H1 (cell line): ENCODE data around the gene GABPA. TPM values are rescaled to one million over a fixed set of nuclear protein-coding genes. Genes with fewer than 3 reads are reported as not detected.

Experiments
- CTCF ChIA-PET: fragments of 300-600 bp; sonication (Branson Sonifier 250); formaldehyde crosslinking; loops from one replicate; lab custom pipeline; 2021; ENCODE audit not compliant: partially characterized antibody; lab: Charles Lee
- POLR2A ChIA-PET: fragments of 300-600 bp; sonication (Branson Sonifier 250); formaldehyde crosslinking; loops from one replicate; lab custom pipeline; 2021; ENCODE audit warnings: inconsistent platforms; ENCODE audit not compliant: partially characterized antibody; lab: Charles Lee
- DNase-seq, 2 experiments: peaks; one replicate each; pipeline versions ENCODE4 v3.0.0 to v3.0.0-alpha.2; 2010 to 2022; ENCODE audit warnings: low spot score in 2 of 2, low read depth in 1 of 2, mixed read lengths in 1 of 2
- FAIRE-seq: peaks from 2 replicates; lab custom pipeline; 2011; peaks lifted over from hg19 to GRCh38; lab: Jason Lieb, UNC
- H2AFZ ChIP-seq: 2 replicates; pipeline ENCODE4 v1.8.1; 2012; ENCODE audit warnings: low read length, inconsistent platforms
- H2AK5ac ChIP-seq: 2 replicates; pipeline ENCODE4 v1.6.1; 2013; ENCODE audit warnings: low read depth, low read length
- H2BK120ac ChIP-seq: replicated peaks from 2 replicates; pipeline ENCODE3; 2013; ENCODE audit warnings: low read depth, low read length, inconsistent platforms
- H2BK12ac ChIP-seq: 2 replicates; pipeline ENCODE4 v1.6.1; 2013; ENCODE audit warnings: low read depth, low read length
- H2BK15ac ChIP-seq: 2 replicates; pipeline ENCODE4 v1.6.1; 2013; ENCODE audit warnings: low read length
- H2BK20ac ChIP-seq: 2 replicates; pipeline ENCODE4 v1.6.1; 2013; ENCODE audit warnings: low read length
- H2BK5ac ChIP-seq: 2 replicates; pipeline ENCODE4 v1.6.1; 2013; ENCODE audit warnings: low read depth, low read length
- H3K14ac ChIP-seq: 2 replicates; pipeline ENCODE4 v1.6.1; 2013; ENCODE audit warnings: inconsistent platforms; ENCODE audit not compliant: insufficient read length
- H3K18ac ChIP-seq: 2 replicates; pipeline ENCODE4 v1.6.1; 2013; ENCODE audit warnings: low read length; ENCODE audit errors: extremely low read depth
- H3K23ac ChIP-seq: 2 replicates; pipeline ENCODE4 v1.6.1; 2013; ENCODE audit warnings: inconsistent platforms; ENCODE audit not compliant: insufficient read length
- H3K23me2 ChIP-seq: 2 replicates; pipeline ENCODE4 v1.6.1; 2013; ENCODE audit warnings: low read depth, low read length
- H3K27ac ChIP-seq: 2 replicates; pipeline ENCODE4 v1.6.1; 2011; ENCODE audit warnings: low read depth, low read length, inconsistent platforms
- H3K27me3 ChIP-seq, 4 experiments: replicated peaks in 1 of 4; 1 replicate in 1 of 4; 2 replicates in 3 of 4; pipeline versions ENCODE4 v1.6.1 to v1.8.1; 2011 to 2013; ENCODE audit warnings: low read length in 3 of 4, mild to moderate bottlenecking in 3 of 4, inconsistent platforms in 2 of 4, mixed read lengths in 2 of 4, moderate library complexity in 1 of 4; ENCODE audit not compliant: control insufficient read depth in 3 of 4, insufficient read depth in 3 of 4; ENCODE audit errors: extremely low read depth in 1 of 4
- H3K36me3 ChIP-seq, 4 experiments: 2 replicates each; pipeline versions ENCODE4 v1.6.1 to v1.8.1; 2011 to 2013; ENCODE audit warnings: mild to moderate bottlenecking in 4 of 4, low read length in 3 of 4, moderate library complexity in 2 of 4, control low read depth in 1 of 4, inconsistent platforms in 1 of 4; ENCODE audit not compliant: insufficient read depth in 4 of 4, control insufficient read depth in 2 of 4
- H3K4ac ChIP-seq: replicated peaks from 2 replicates; pipeline ENCODE3; 2013; ENCODE audit warnings: low read length, low read depth, mixed read lengths, inconsistent platforms; ENCODE audit not compliant: insufficient read length
- H3K4me1 ChIP-seq, 4 experiments: replicated peaks in 1 of 4; 1 replicate in 1 of 4; 2 replicates in 3 of 4; pipeline versions ENCODE4 v1.6.1 to v1.8.1; 2011 to 2013; ENCODE audit warnings: low read length in 3 of 4, inconsistent platforms in 2 of 4, mixed read lengths in 1 of 4; ENCODE audit not compliant: insufficient read depth in 4 of 4, control insufficient read depth in 3 of 4
- H3K4me2 ChIP-seq, 2 experiments: 2 replicates each; pipeline versions ENCODE4 v1.6.1 to v1.8.1; 2011 to 2013; ENCODE audit warnings: low read depth in 2 of 2, low read length in 2 of 2, control low read depth in 1 of 2, inconsistent platforms in 1 of 2, mild to moderate bottlenecking in 1 of 2; ENCODE audit not compliant: insufficient read depth in 1 of 2
- H3K4me3 ChIP-seq, 4 experiments: fragments of 200-600, 300-600 bp in 1 of 4; sonication (generic), shearing (Covaris generic), sonication (Bioruptor Twin) in 1 of 4; 2 replicates each; pipeline versions ENCODE4 v1.5.1 to v1.8.1; 2011 to 2016; ENCODE audit warnings: low read length in 4 of 4, low read depth in 3 of 4, control low read depth in 2 of 4, inconsistent platforms in 2 of 4, mild to moderate bottlenecking in 2 of 4, mixed read lengths in 1 of 4, moderate library complexity in 1 of 4; ENCODE audit not compliant: insufficient read depth in 2 of 4; ENCODE audit errors: extremely low read depth in 1 of 4
- H3K56ac ChIP-seq: replicated peaks from 2 replicates; pipeline ENCODE3; 2013; ENCODE audit warnings: low read depth, mild to moderate bottlenecking, mixed read lengths, low read length, inconsistent platforms; ENCODE audit not compliant: insufficient read length
- H3K79me1 ChIP-seq: 2 replicates; pipeline ENCODE4 v1.6.1; 2013; ENCODE audit warnings: low read depth, low read length, control low read depth
- H3K79me2 ChIP-seq, 2 experiments: 2 replicates each; pipeline versions ENCODE4 v1.6.1 to v1.8.1; 2012 to 2013; ENCODE audit warnings: low read length in 2 of 2, mild to moderate bottlenecking in 2 of 2, inconsistent platforms in 1 of 2; ENCODE audit not compliant: insufficient read depth in 2 of 2, control insufficient read depth in 1 of 2
- H3K9ac ChIP-seq, 4 experiments: replicated peaks in 1 of 4; 1 replicate in 1 of 4; 2 replicates in 3 of 4; pipeline versions ENCODE4 v1.6.1 to v1.8.1; 2011 to 2013; ENCODE audit warnings: low read depth in 3 of 4, low read length in 3 of 4, control low read depth in 2 of 4, mild to moderate bottlenecking in 2 of 4, moderate library complexity in 2 of 4, inconsistent platforms in 1 of 4; ENCODE audit errors: extremely low read depth in 1 of 4
- H3K9me3 ChIP-seq, 2 experiments: 2 replicates each; pipeline versions ENCODE4 v1.6.1 to v1.8.1; 2012 to 2013; ENCODE audit warnings: mild to moderate bottlenecking in 2 of 2, moderate library complexity in 2 of 2, control low read depth in 1 of 2, inconsistent platforms in 1 of 2, low read depth in 1 of 2, low read length in 1 of 2, mixed read lengths in 1 of 2; ENCODE audit not compliant: insufficient read depth in 2 of 2
- H4K20me1 ChIP-seq, 2 experiments: replicated peaks in 1 of 2; 2 replicates each; pipeline versions ENCODE3 to v1.8.1; 2011 to 2013; ENCODE audit warnings: inconsistent platforms in 2 of 2, low read length in 2 of 2, mild to moderate bottlenecking in 1 of 2; ENCODE audit not compliant: insufficient read depth in 2 of 2, control insufficient read depth in 1 of 2
- H4K5ac ChIP-seq: 2 replicates; pipeline ENCODE4 v1.6.1; 2013; ENCODE audit warnings: low read length, low read depth, mixed read lengths, inconsistent platforms; ENCODE audit not compliant: insufficient read length
- H4K8ac ChIP-seq: 2 replicates; pipeline ENCODE4 v1.8.0; 2013; ENCODE audit warnings: mild to moderate bottlenecking, moderate library complexity, low read length, inconsistent platforms; ENCODE audit not compliant: insufficient read depth; ENCODE audit errors: extremely low read depth
- H4K91ac ChIP-seq: replicated peaks from 2 replicates; pipeline ENCODE3; 2013; ENCODE audit warnings: low read length, mixed read lengths, inconsistent platforms; ENCODE audit not compliant: insufficient read length
- HDAC2 ChIP-seq, 2 experiments: fragments of 300-600 bp in 1 of 2; sonication (generic) in 1 of 2; IDR thresholded peaks; 2 replicates each; pipeline ENCODE4 v1.6.1; 2011 to 2012; ENCODE audit warnings: low read depth in 2 of 2, low read length in 2 of 2, mild to moderate bottlenecking in 2 of 2, moderate library complexity in 2 of 2, borderline replicate concordance in 1 of 2, inconsistent platforms in 1 of 2
- RAD21 ChIP-seq, 2 experiments: IDR thresholded peaks in 1 of 2; conservative IDR thresholded peaks in 1 of 2; 2 replicates each; pipeline ENCODE4 v1.6.1; 2011; ENCODE audit warnings: low read depth in 2 of 2, low read length in 2 of 2, improper control_type of control experiment in 1 of 2, inconsistent platforms in 1 of 2, mild to moderate bottlenecking in 1 of 2, moderate library complexity in 1 of 2
- WGBS, 2 experiments: shearing (Covaris generic) in 1 of 2; methylation state at CpG; one replicate each; pipeline versions ENCODE4 v1.1.6 to v1.1.7; 2013 to 2015; ENCODE audit warnings: low lambda C conversion rate in 2 of 2, mixed read lengths in 2 of 2, inconsistent platforms in 1 of 2, low coverage in 1 of 2, missing lambda C conversion rate in 1 of 2; ENCODE audit not compliant: insufficient replicate concordance in 2 of 2, insufficient coverage in 1 of 2, insufficient read length in 1 of 2; ENCODE audit errors: extremely low coverage in 1 of 2, missing lambda C conversion rate in 1 of 2; 5-methylcytosine and 5-hydroxymethylcytosine counted together
- polyA plus RNA-seq, 7 experiments: library from polyadenylated mRNA; depleted of rRNA in 3 of 7; stranded (reverse) in 5 of 7; unstranded in 2 of 7; fragments of >200 nt in 5 of 7; fragments of 200-250 nt in 2 of 7; gene quantifications; 1 replicate in 5 of 7; 2 replicates in 1 of 7; 4 replicates in 1 of 7; pipeline versions ENCODE4 v1.2.1 to v1.2.3, GENCODE V29; 2011 to 2013; ENCODE audit warnings: missing spikeins in 2 of 7, mixed read lengths in 2 of 7
- total RNA-seq: library from RNA; stranded (reverse); fragmentation: NEBNext Ultra II Directional; extraction: Animal tissue kit (Norgen Biotek cat#: 25700); gene quantifications from 2 replicates; pipeline ENCODE4 v1.2.1, GENCODE V29; 2021
- TF ChIP-seq, protein P1 (sequence below), 3 experiments: IDR thresholded peaks; 1 replicate in 2 of 3; 2 replicates in 1 of 3; pipeline versions ENCODE4 v1.5.1 to v1.6.1; 2011; ENCODE audit warnings: low read length in 3 of 3, mild to moderate bottlenecking in 3 of 3, inconsistent platforms in 2 of 3, low read depth in 1 of 3, moderate library complexity in 1 of 3; ENCODE audit not compliant: insufficient read depth in 1 of 3; ENCODE audit errors: control extremely low read depth in 1 of 3

GABPA gene
- total and polyA plus RNA-seq, 2 of the 8 experiments (the other 6 are each of a cell fraction or from before 2014, with no cell fraction given) = 5.2 to 22.2 TPM

DNA sequence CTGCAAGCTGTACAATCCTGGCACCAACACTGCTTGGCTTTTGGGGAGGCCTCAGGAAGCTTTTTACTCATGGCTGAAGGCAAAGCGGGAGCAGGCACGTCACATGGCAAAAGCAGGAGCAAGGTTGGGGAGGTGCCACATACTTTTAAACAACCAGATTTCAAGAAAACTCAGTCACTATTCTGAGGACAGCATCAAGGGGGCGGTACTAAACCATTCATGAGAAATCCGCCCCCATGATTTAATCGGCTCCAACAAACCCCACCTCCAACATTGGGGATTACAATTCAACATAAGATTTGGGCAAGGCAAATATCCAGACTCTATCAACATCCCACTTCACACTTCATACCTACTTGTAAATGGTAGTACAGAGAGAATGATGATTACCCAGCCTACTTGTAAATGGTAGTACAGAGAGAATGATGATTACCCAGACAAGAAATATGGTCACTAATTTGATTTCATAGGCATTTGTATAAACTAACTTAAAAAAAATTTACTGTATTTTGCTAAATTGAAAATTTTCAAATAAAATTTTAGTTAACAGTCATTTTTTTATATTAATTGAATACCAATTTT lies 25.0 kb upstream of the GABPA start:
- Histone ChIP-seq H4K20me1 (no peaks in the 10 kb centered on the region), H3K9ac (no peak overlapping the region), H3K9me3 (no peaks in the 10 kb centered on the region), H2BK5ac (no peak overlapping the region), H3K27ac (no peak overlapping the region), H3K4me2 (no peak overlapping the region), H3K4ac (no peak overlapping the region), H4K5ac (no peak overlapping the region), H3K4me3 (no peak overlapping the region), H2AFZ (no peak overlapping the region), H2BK20ac (no peak overlapping the region), H3K4me1 (no peaks in the 10 kb centered on the region), H3K79me1 (no peaks in the 10 kb centered on the region), H3K23ac (no peak overlapping the region), H3K79me2 (no peaks in the 10 kb centered on the region), H2BK120ac (no peak overlapping the region), H3K27me3 (no peaks in the 10 kb centered on the region), H2AK5ac (no peak overlapping the region), H4K91ac (no peak overlapping the region), H3K36me3 (no peaks in the 10 kb centered on the region), H2BK12ac (no peak overlapping the region), H3K18ac (no peak overlapping the region), H2BK15ac (no peak overlapping the region), H3K23me2 (no peaks in the 10 kb centered on the region; the same call in 1 of the 2 replicates), H3K56ac (no peak overlapping the region), H4K8ac (no peak overlapping the region), H3K14ac (no peak overlapping the region)
- DNase-seq = peak in 1 of 2 experiments; percentile 3
- CTCF ChIA-PET = interaction anchor here (0.6 to 1.2 kb wide), 5 partner anchors 24 to 104 kb away, joined by 3 to 4 read pairs (median 3); no protein-coding TSS in a partner anchor
- no peak for TF ChIP-seq HDAC2 (IDR thresholded peaks at IDR 0.05; ENCODE audit: borderline replicate concordance in 1 of 2, low read depth in 2 of 2, low read length in 2 of 2)
- TF ChIP-seq, protein P1, sequence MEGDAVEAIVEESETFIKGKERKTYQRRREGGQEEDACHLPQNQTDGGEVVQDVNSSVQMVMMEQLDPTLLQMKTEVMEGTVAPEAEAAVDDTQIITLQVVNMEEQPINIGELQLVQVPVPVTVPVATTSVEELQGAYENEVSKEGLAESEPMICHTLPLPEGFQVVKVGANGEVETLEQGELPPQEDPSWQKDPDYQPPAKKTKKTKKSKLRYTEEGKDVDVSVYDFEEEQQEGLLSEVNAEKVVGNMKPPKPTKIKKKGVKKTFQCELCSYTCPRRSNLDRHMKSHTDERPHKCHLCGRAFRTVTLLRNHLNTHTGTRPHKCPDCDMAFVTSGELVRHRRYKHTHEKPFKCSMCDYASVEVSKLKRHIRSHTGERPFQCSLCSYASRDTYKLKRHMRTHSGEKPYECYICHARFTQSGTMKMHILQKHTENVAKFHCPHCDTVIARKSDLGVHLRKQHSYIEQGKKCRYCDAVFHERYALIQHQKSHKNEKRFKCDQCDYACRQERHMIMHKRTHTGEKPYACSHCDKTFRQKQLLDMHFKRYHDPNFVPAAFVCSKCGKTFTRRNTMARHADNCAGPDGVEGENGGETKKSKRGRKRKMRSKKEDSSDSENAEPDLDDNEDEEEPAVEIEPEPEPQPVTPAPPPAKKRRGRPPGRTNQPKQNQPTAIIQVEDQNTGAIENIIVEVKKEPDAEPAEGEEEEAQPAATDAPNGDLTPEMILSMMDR (IDR thresholded peaks at IDR 0.05; ENCODE audit: control extremely low read depth in 1 of 3, insufficient read depth in 1 of 3, low read depth in 1 of 3, low read length in 3 of 3) = peak in 1 of 3 experiments; percentile 17; a peak in 2 of 4 replicates
- peak; percentile 17 to 28; a peak in 3 of 4 replicates for TF ChIP-seq RAD21 (IDR thresholded peaks at IDR 0.05 in 1 of 2, conservative IDR thresholded peaks at IDR 0.05 in 1 of 2; ENCODE audit: low read depth in 2 of 2, low read length in 2 of 2)
- no peak for FAIRE-seq
- 75% methylated on average over 5 of the region's 5 CpGs; no CpG with 5 or more reads in 1 of the 2 experiments for WGBS, 2 experiments
- POLR2A ChIA-PET = no interaction called here
